ENCODE results near the gene RAB3GAP1. TPM values are rescaled to one million over a fixed set of nuclear protein-coding genes. Genes with fewer than 3 reads are reported as not detected.

Gene RAB3GAP1
- total and polyA plus RNA-seq, 7 experiments from 2014 or later = 24.3 to 58.7 (median 36.9) TPM

GRCh38 chr2:135162377-135162776 is 110.3 kb downstream of the RAB3GAP1 start:
- no peak for ATAC-seq
- Mint-ChIP-seq H3K9me3 (peaks cover 0 to 2% (median 0%) of the 10 kb centered on the region in 11 donors), H3K4me1 (peaks cover 0 to 11% (median 0%) of the 10 kb centered on the region in 7 donors), H3K36me3 (peaks cover 19 to 56% (median 33%) of the 10 kb centered on the region in 5 donors), H3K27me3 (no peaks in the 10 kb centered on the region), H3K27ac (peak overlapping the region in 1 of 9 donors; percentile 49), H3K4me3 (no peak overlapping the region)
- Histone ChIP-seq H3K27ac (ENCODE audit: low read depth, low read length) (no peak overlapping the region), H3K36me3 (ENCODE audit: control insufficient read depth in 2 of 3, insufficient read depth in 3 of 3, low read length in 3 of 3) (peaks cover 0 to 60% (median 14%) of the 10 kb centered on the region in 3 experiments), H3K9me3 (ENCODE audit: control insufficient read depth in 2 of 3, low read length in 3 of 3) (no peaks in the 10 kb centered on the region), H3K4me1 (ENCODE audit: control insufficient read depth in 2 of 2, insufficient read depth in 2 of 2, low read length in 2 of 2) (no peaks in the 10 kb centered on the region), H3K27me3 (ENCODE audit: control insufficient read depth in 2 of 2, insufficient read depth in 2 of 2, low read length in 2 of 2) (no peaks in the 10 kb centered on the region), H3K4me3 (ENCODE audit: low read length) (no peak overlapping the region)
- DNase-seq = no peak
- ChIA-PET CTCF (interaction anchor here (0.6 kb wide), 1 partner anchor 9 kb away, joined by 3 read pairs; no protein-coding TSS in a partner anchor), POLR2A (no interaction called here)
- intact Hi-C loops (cut with micrococcal nuclease) = no loop called here

- no peak for ATAC-seq
- H3K4me1 Mint-ChIP-seq = peaks cover 0 to 11% (median 0%) of the 10 kb centered on the region in 7 donors
- intact Hi-C loops (cut with micrococcal nuclease) = no loop called here
- peaks cover 0 to 2% (median 0%) of the 10 kb centered on the region in 11 donors for H3K9me3 Mint-ChIP-seq
- Histone ChIP-seq H3K4me3 (ENCODE audit: low read length) (no peak overlapping the region), H3K27ac (ENCODE audit: low read depth, low read length) (no peak overlapping the region), H3K4me1 (ENCODE audit: control insufficient read depth in 2 of 2, insufficient read depth in 2 of 2, low read length in 2 of 2) (no peaks in the 10 kb centered on the region), H3K27me3 (ENCODE audit: control insufficient read depth in 2 of 2, insufficient read depth in 2 of 2, low read length in 2 of 2) (no peaks in the 10 kb centered on the region), H3K36me3 (ENCODE audit: control insufficient read depth in 2 of 3, insufficient read depth in 3 of 3, low read length in 3 of 3) (peaks cover 0 to 61% (median 16%) of the 10 kb centered on the region in 3 experiments), H3K9me3 (ENCODE audit: control insufficient read depth in 2 of 3, low read length in 3 of 3) (no peaks in the 10 kb centered on the region)
- no peak overlapping the region for H3K4me3 Mint-ChIP-seq
- no peak for DNase-seq
- H3K27ac Mint-ChIP-seq = peak overlapping the region in 1 of 9 donors; percentile 49
- peaks cover 19 to 57% (median 33%) of the 10 kb centered on the region in 5 donors for H3K36me3 Mint-ChIP-seq
- H3K27me3 Mint-ChIP-seq = no peaks in the 10 kb centered on the region
- ChIA-PET CTCF (interaction anchor here (0.6 kb wide), 1 partner anchor 9 kb away, joined by 3 read pairs; no protein-coding TSS in a partner anchor), POLR2A (no interaction called here)
Measured at GRCh38 chr2:135162786-135163185, 110.7 kb downstream of the RAB3GAP1 start.

- DNase-seq (no peak), ATAC-seq (no peak)
- Mint-ChIP-seq H3K27me3 (no peaks in the 10 kb centered on the region), H3K9me3 (peaks cover 0 to 2% (median 0%) of the 10 kb centered on the region in 11 donors), H3K27ac (peak overlapping the region in 3 of 9 donors; percentile 3 to 49 (median 48)), H3K36me3 (peaks cover 20 to 57% (median 31%) of the 10 kb centered on the region in 5 donors), H3K4me1 (peaks cover 0 to 11% (median 0%) of the 10 kb centered on the region in 7 donors), H3K4me3 (no peak overlapping the region)
- ChIA-PET CTCF (no interaction called here), POLR2A (no interaction called here)
- intact Hi-C loops (cut with micrococcal nuclease) = no loop called here
- Histone ChIP-seq H3K27me3 (ENCODE audit: control insufficient read depth in 2 of 2, insufficient read depth in 2 of 2, low read length in 2 of 2) (no peaks in the 10 kb centered on the region), H3K36me3 (ENCODE audit: control insufficient read depth in 2 of 3, insufficient read depth in 3 of 3, low read length in 3 of 3) (peaks cover 0 to 61% (median 16%) of the 10 kb centered on the region in 3 experiments), H3K4me3 (ENCODE audit: low read length) (no peak overlapping the region), H3K4me1 (ENCODE audit: control insufficient read depth in 2 of 2, insufficient read depth in 2 of 2, low read length in 2 of 2) (no peaks in the 10 kb centered on the region), H3K27ac (ENCODE audit: low read depth, low read length) (no peak overlapping the region), H3K9me3 (ENCODE audit: control insufficient read depth in 2 of 3, low read length in 3 of 3) (no peaks in the 10 kb centered on the region)
Measured at GRCh38 chr2:135163306-135163705, 111.2 kb downstream of the RAB3GAP1 start.

GRCh38 chr2:135163901-135164300 is 111.8 kb downstream of the RAB3GAP1 start:
- Mint-ChIP-seq H3K27me3 (no peaks in the 10 kb centered on the region), H3K36me3 (peaks cover 21 to 58% (median 27%) of the 10 kb centered on the region in 5 donors), H3K9me3 (peaks cover 0 to 2% (median 0%) of the 10 kb centered on the region in 11 donors), H3K4me3 (no peak overlapping the region), H3K4me1 (peaks cover 0 to 14% (median 0%) of the 10 kb centered on the region in 7 donors), H3K27ac (no peak overlapping the region)
- Histone ChIP-seq H3K4me3 (ENCODE audit: low read length) (no peak overlapping the region), H3K27me3 (ENCODE audit: control insufficient read depth in 2 of 2, insufficient read depth in 2 of 2, low read length in 2 of 2) (no peaks in the 10 kb centered on the region), H3K4me1 (ENCODE audit: control insufficient read depth in 2 of 2, insufficient read depth in 2 of 2, low read length in 2 of 2) (no peaks in the 10 kb centered on the region), H3K36me3 (ENCODE audit: control insufficient read depth in 2 of 3, insufficient read depth in 3 of 3, low read length in 3 of 3) (peaks cover 0 to 61% (median 22%) of the 10 kb centered on the region in 3 experiments), H3K9me3 (ENCODE audit: control insufficient read depth in 2 of 3, low read length in 3 of 3) (no peaks in the 10 kb centered on the region), H3K27ac (ENCODE audit: low read depth, low read length) (no peak overlapping the region)
- ChIA-PET POLR2A (no interaction called here), CTCF (no interaction called here)
- no peak for DNase-seq
- intact Hi-C loops (cut with micrococcal nuclease) = no loop called here
- ATAC-seq = no peak

- Mint-ChIP-seq H3K27ac (peak overlapping the region in 4 of 9 donors; percentile 27 to 49 (median 38)), H3K4me1 (peaks cover 0 to 15% (median 0%) of the 10 kb centered on the region in 7 donors), H3K4me3 (no peak overlapping the region), H3K9me3 (no peaks in the 10 kb centered on the region), H3K27me3 (no peaks in the 10 kb centered on the region), H3K36me3 (peaks cover 21 to 58% (median 28%) of the 10 kb centered on the region in 5 donors)
- CTCF ChIA-PET = no interaction called here
- no peak overlapping the region for H3K27ac ChIP-seq (ENCODE audit: low read depth, low read length)
- H3K36me3 ChIP-seq (ENCODE audit: control insufficient read depth in 2 of 3, insufficient read depth in 3 of 3, low read length in 3 of 3) = peaks cover 0 to 61% (median 18%) of the 10 kb centered on the region in 3 experiments
- POLR2A ChIA-PET = no interaction called here
- ATAC-seq (no peak), DNase-seq (no peak)
- intact Hi-C loops (cut with micrococcal nuclease) = no loop called here
- H3K4me1 ChIP-seq (ENCODE audit: control insufficient read depth in 2 of 2, insufficient read depth in 2 of 2, low read length in 2 of 2) = no peaks in the 10 kb centered on the region
- H3K9me3 ChIP-seq (ENCODE audit: control insufficient read depth in 2 of 3, low read length in 3 of 3) = no peaks in the 10 kb centered on the region
- H3K27me3 ChIP-seq (ENCODE audit: control insufficient read depth in 2 of 2, insufficient read depth in 2 of 2, low read length in 2 of 2) = no peaks in the 10 kb centered on the region
- no peak overlapping the region for H3K4me3 ChIP-seq (ENCODE audit: low read length)
Measured at GRCh38 chr2:135164431-135164830, 112.3 kb downstream of the RAB3GAP1 start.

- Mint-ChIP-seq H3K4me1 (peaks cover 0 to 21% (median 0%) of the 10 kb centered on the region in 7 donors), H3K4me3 (no peak overlapping the region), H3K9me3 (peaks cover 0 to 3% (median 0%) of the 10 kb centered on the region in 11 donors), H3K36me3 (peaks cover 22 to 76% (median 42%) of the 10 kb centered on the region in 5 donors), H3K27me3 (no peaks in the 10 kb centered on the region), H3K27ac (no peak overlapping the region)
- no peak for ATAC-seq
- H3K27me3 ChIP-seq (ENCODE audit: control insufficient read depth in 2 of 2, insufficient read depth in 2 of 2, low read length in 2 of 2) = no peaks in the 10 kb centered on the region
- CTCF ChIA-PET = no interaction called here
- peaks cover 0 to 71% (median 20%) of the 10 kb centered on the region in 3 experiments for H3K36me3 ChIP-seq (ENCODE audit: control insufficient read depth in 2 of 3, insufficient read depth in 3 of 3, low read length in 3 of 3)
- DNase-seq = no peak
- H3K4me1 ChIP-seq (ENCODE audit: control insufficient read depth in 2 of 2, insufficient read depth in 2 of 2, low read length in 2 of 2) = no peaks in the 10 kb centered on the region
- H3K9me3 ChIP-seq (ENCODE audit: control insufficient read depth in 2 of 3, low read length in 3 of 3) = no peaks in the 10 kb centered on the region
- POLR2A ChIA-PET = no interaction called here
- no peak overlapping the region for H3K27ac ChIP-seq (ENCODE audit: low read depth, low read length)
- no peak overlapping the region for H3K4me3 ChIP-seq (ENCODE audit: low read length)
- intact Hi-C loops (cut with micrococcal nuclease) = no loop called here
Measured at GRCh38 chr2:135167273-135167672, 115.2 kb downstream of the RAB3GAP1 start.

All from naive thymus-derived CD4-positive, alpha-beta T cell (primary cell).